ENCODE data around the gene ABCB6. TPM values are rescaled to one million over a fixed set of nuclear protein-coding genes. Genes with fewer than 3 reads are reported as not detected.

The ABCB6 gene
- total and polyA plus RNA-seq, 10 of the 15 experiments (the other 5 are each of a cell fraction or from before 2014, with no cell fraction given), result 2.3 to 22.1 (median 13.8) TPM

- H3K27me3 ChIP-seq (replicated peaks in 1 of 2; ENCODE audit: control insufficient read depth in 2 of 2, insufficient read depth in 2 of 2, low read length in 1 of 2), result no peaks in the 10 kb centered on the region
- peaks cover 6 to 10% of the 10 kb centered on the region in 2 experiments; a peak in 3 of 4 replicates for H3K36me3 ChIP-seq (ENCODE audit: control insufficient read depth in 2 of 2, insufficient read depth in 2 of 2, low read length in 1 of 2)
- DNase-seq (ENCODE audit: low read depth, low spot score) (no peak), ATAC-seq (no peak), FAIRE-seq (no peak)
- ChIA-PET POLR2A (interaction anchor here (0.6 kb wide), 2 partner anchors 21 to 119 kb away, joined by 3 to 4 read pairs; no protein-coding TSS in a partner anchor), CTCF (interaction anchor here (0.6 to 1.2 kb wide), 4 partner anchors 11 to 182 kb away, joined by 3 to 4 read pairs (median 3); partner anchors contain the start of gene DNAJB2), RAD21 (ENCODE audit: unreplicated experiment) (no interaction called here), SMC1A (ENCODE audit: uncharacterized antibody, unreplicated experiment) (interaction anchor here (0.6 kb wide), 1 partner anchor 207 kb away, joined by 3 read pairs; no protein-coding TSS in a partner anchor)
- H3K79me2 ChIP-seq (ENCODE audit: control insufficient read depth, insufficient read depth, low read length), result peaks cover 7% of the 10 kb centered on the region
- H3K9ac ChIP-seq (ENCODE audit: control insufficient read depth, insufficient read depth, low read length), result no peak overlapping the region
- 100% methylated on average over 2 of the region's 2 CpGs for WGBS (ENCODE audit: insufficient coverage, insufficient replicate concordance, low lambda C conversion rate, missing lambda C conversion rate)
- no peak overlapping the region for H3K4me2 ChIP-seq (ENCODE audit: control insufficient read depth, insufficient read depth)
- H3K4me1 ChIP-seq (ENCODE audit: control insufficient read depth, insufficient read depth, low read length), result peaks cover 7% of the 10 kb centered on the region
- H3K9me3 ChIP-seq (replicated peaks; ENCODE audit: control insufficient read depth, insufficient read depth, low read length), result no peaks in the 10 kb centered on the region
- no peak overlapping the region for H3K27ac ChIP-seq (ENCODE audit: control insufficient read depth, insufficient read depth)
- in situ Hi-C loops (cut with MboI) (no loop called here), intact Hi-C loops (cut with micrococcal nuclease; ENCODE audit: unreplicated experiment) (no loop called here)
- H4K20me1 ChIP-seq (ENCODE audit: control insufficient read depth, insufficient read depth), result no peaks in the 10 kb centered on the region
- H2AFZ ChIP-seq (ENCODE audit: control insufficient read depth, low read depth, low read length), result no peak overlapping the region
- H3K4me3 ChIP-seq, result no peak overlapping the region
- no TSS peak for BruUV-seq (replicated peaks)
- no peak for TF ChIP-seq MLLT1 (IDR thresholded peaks at IDR 0.05)
- no peak for TF ChIP-seq POLR2A (IDR thresholded peaks at IDR 0.05; ENCODE audit: low read depth, low read length)
- TF ChIP-seq HSF1 (IDR thresholded peaks at IDR 0.05; ENCODE audit: low read depth, low read length), result no peak
- no peak for TF ChIP-seq HCFC1 (IDR thresholded peaks at IDR 0.05; ENCODE audit: low read length)
- TF ChIP-seq MYC (IDR thresholded peaks at IDR 0.05; ENCODE audit: insufficient read depth, insufficient read length, insufficient replicate concordance, low read length, severe bottlenecking), result no peak
- no peak for TF ChIP-seq RFX5 (IDR thresholded peaks at IDR 0.05; ENCODE audit: low read depth, low read length)
- no peak for TF ChIP-seq IRF5 (IDR thresholded peaks at IDR 0.05; ENCODE audit: borderline replicate concordance)
- no peak for TF ChIP-seq RELA (IDR thresholded peaks at IDR 0.05; ENCODE audit: borderline replicate concordance, partially characterized antibody)
- no peak for TF ChIP-seq PAX8 (IDR thresholded peaks at IDR 0.05)
- TF ChIP-seq CUX1 (IDR thresholded peaks at IDR 0.05; ENCODE audit: insufficient replicate concordance, low read depth, low read length), result no peak
- no peak for TF ChIP-seq MEF2B (IDR thresholded peaks at IDR 0.05; ENCODE audit: partially characterized antibody, poor library complexity, severe bottlenecking)
- TF ChIP-seq USF1 (IDR thresholded peaks at IDR 0.05; ENCODE audit: borderline replicate concordance, extremely low read length, insufficient read depth, low read depth, low read length), result no peak
- no peak for TF ChIP-seq RCOR1 (conservative IDR thresholded peaks at IDR 0.05; ENCODE audit: low read depth, low read length)
- TF ChIP-seq CBFB (IDR thresholded peaks at IDR 0.05; ENCODE audit: low read depth), result no peak
Observed at GRCh38 chr2:219184121-219184520, 34.6 kb downstream of the ABCB6 start.

Measured in GM12878 (cell line).